Muscle of back (tissue), 11 donors: ENCODE data around the gene C19orf81. TPM values are rescaled to one million over a fixed set of nuclear protein-coding genes. Genes with fewer than 3 reads are reported as not detected.

Experiments
- DNase-seq, 3 donors: peaks; one replicate each; pipeline versions ENCODE4 v3.0.0 to v3.0.0-alpha.2; 2013
- polyA plus RNA-seq, 10 donors: library from polyadenylated mRNA; unstranded; fragments of 120-200 nt; gene quantifications; one replicate each; pipeline ENCODE4 v1.2.1, GENCODE V29; 2013; ENCODE audit not compliant: insufficient read length in 10 of 10

The C19orf81 gene
- polyA plus RNA-seq, 10 donors, result 0.65 to 3.1 (median 1.3) TPM

- no peak for DNase-seq
Observed at GRCh38 chr19:50628551-50628950, 20.7 kb upstream of the C19orf81 start.

GRCh38 chr19:50629194-50629593 lies 20.1 kb upstream of the C19orf81 start:
- no peak for DNase-seq

GRCh38 chr19:50629801-50630200 lies 19.4 kb upstream of the C19orf81 start:
- no peak for DNase-seq

DNA sequence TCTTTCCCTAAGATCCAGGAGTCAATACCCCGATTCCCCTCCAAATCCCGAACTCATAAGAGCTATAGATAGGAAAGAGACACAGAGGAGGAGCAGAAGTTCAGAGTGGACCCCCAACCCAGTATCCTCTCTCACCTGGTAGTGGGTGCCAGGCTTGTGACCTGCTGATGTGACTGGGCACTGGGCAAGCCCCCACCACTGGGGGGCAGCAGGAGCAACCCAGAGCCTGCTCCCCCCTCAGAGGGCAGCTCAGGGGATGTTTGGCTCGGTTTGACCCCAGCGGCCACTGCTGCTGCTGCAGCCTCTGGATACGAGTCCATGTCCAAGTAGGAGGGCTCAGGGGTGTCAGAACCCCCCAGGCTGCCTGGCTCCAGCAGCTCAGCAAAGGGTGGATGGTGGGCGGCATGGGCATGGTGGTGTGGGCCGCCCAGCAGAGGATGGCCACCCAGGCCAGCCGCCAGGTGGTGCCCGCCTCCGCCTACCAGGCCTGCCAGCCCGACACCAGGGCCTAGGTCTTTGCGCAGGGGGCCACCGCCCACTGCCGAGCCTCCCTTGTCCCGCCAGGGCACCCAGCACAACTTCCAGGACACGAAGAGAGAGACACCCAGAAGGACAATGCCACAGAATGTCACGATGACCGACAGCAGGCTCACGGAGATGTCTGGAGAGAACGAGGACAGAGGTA lies 17.0 kb upstream of the C19orf81 start:
- no peak for DNase-seq

DNA sequence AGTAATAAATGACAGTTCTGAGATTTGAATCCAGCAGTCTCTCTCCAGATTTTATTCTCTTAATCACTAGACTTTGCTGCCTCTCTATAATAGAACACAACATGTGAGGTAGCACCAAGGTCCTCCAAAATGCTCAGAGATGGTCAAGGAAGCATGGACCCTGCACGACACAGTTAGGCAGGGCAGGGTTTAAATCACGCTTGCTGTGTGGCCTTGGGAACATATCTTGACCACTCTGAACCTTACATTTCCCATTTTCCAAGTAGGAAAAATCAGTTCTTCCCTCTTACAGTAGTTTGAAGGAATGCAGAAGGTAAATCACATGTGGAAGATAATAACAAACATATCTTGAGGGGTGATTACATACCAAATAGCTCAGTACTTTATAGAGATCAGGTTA lies 15.9 kb upstream of the C19orf81 start:
- DNase-seq, result no peak

- no peak for DNase-seq
Observed at GRCh38 chr19:50633973-50634372, 15.3 kb upstream of the C19orf81 start.

GRCh38 chr19:50636317-50637085 lies 12.7 kb upstream of the C19orf81 start:
- DNase-seq, result no peak

DNA sequence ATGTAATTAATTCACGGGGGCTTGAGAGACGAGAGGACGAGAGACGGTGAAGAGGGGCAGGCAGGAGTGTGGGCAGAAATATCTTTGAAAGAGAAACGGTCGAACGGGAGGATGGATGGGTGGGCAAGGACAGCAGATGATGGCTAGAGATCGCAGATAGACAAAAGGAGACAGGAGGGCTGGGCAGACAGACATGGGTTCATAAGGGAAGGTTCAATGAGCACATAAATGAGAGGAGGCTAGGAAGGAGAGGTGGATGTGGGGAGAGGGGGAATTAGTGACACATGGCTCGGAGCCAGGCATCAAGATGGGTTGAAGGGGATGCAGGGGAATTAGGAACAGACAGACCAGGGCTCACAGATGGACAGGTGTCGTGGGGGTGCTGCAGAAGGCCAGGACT lies 10.6 kb upstream of the C19orf81 start:
- no peak for DNase-seq

DNA sequence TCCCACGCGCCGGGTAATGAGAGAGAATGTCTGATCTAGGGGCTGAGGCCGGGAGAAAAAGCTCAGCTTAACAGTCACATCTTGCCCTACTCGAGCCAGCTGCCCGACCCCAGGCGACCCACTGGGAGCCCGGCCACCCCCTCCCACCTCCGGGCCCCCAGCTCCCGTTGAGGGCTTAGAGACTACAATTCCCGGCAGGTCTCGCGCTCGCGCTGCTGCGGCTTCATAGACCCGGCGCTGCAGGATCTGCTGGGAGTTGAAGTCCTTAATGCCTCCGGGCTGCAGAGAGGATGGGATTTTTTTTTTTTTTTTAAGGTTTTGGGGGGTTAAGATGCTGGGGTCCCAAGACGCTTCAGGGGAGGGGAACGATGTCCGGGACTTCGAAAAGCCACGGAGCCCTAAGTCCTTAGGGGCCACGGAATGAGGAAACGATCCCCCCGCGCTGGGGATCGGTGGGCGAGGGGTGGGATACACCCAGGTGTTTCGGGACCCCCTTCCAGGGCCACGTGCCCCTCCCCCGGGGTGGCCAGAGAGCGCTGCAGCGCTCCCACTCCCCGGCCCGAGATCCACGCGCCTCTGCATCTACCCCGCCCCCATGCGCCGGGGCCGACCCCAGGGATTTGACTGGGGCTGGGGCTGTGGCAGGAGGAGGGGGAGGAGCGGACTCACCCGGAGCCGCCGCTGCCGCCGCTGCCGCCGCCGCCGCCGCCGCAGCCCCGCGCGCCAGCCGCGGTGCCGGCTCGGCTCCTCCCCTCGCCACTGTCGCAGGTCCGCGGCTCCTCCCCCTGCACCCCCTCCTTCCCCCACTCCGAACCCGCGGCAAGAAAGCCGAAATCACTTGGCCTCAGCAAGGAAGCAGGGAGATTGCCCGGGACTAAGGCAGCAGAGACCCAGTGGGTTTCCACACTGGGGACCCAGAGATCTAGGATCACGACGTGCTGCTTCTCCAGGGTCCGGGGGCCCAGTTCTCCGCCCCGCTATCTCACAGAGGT lies 9.8 kb upstream of the C19orf81 start, which contains the start of gene SYT3:
SYT3 (minus strand) TSS at position 761 of the 992 bp plus-strand sequence. CDS start 2,470 bp downstream, outside the sequence.
- peak; percentile 10 to 48 (median 10) for DNase-seq

GRCh38 chr19:50640368-50640767 lies 8.9 kb upstream of the C19orf81 start:
- no peak for DNase-seq

DNA sequence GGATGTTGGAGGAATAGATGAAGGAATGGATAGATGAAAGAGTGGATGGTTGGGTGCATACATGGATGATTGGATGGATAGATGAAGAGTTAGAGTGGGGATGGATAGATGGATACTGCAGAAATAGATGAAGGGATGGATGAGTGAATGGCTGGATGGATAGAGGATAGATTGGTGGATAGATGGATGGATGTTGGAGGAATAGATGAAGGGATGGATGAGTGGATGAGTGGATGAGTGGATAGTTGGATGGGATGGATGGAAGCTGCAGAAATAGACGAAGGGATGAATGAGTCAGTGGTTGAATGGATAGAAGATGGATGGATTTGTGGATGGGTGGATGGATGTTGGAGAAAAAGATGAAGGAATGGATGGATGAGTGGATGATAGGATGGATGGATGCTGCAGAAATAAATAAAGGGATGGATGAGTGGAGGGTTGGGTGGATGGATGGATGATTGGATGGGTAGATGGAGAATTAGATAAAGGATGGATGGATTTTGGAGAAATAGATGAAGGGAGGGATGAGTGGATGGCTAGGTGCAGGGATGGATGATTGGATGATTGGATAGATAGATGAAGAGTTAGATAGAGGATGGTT lies 4.8 kb upstream of the C19orf81 start:
- DNase-seq, result no peak

GRCh38 chr19:50645107-50645506 lies 4.1 kb upstream of the C19orf81 start:
- no peak for DNase-seq

GRCh38 chr19:50646074-50646807 lies 3.0 kb upstream of the C19orf81 start:
- DNase-seq, result peak in 1 of 3 donors; percentile 23

DNA sequence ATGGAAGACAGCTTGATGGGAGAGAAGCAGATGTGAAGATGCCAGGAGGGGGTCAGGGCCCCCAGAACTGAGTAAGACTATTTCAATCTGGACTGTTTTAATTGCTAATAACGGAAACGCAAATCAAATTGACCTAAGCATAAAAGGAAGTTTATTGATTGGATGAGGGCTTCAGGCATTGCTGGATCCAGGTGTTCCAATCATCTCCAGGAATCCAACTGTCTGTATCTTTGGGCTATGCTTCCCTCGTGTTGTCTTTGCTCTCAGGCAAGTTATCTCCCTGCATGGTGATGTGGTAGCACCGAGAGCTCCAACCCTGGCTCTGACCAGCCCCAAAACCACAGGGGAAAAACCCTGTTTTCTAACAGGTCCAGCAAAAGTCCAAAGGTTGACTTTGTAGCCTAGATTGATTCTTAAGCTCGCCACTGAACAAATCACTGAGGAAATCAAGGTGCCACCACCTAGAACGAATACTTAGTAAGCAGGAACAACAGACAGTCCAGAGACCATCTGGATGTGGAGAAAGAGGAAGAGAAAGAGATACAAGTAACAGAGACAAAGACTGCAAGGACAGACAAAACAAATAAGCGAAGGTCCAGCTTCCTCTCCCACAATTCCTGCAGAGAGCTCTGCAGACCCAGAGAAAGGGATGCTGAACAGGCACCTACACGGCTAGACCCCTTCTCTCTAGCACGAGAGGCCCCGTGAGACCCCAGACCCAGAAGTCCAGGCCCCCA lies 1.2 kb upstream of the C19orf81 start:
- no peak for DNase-seq

- DNase-seq, result no peak
Observed at GRCh38 chr19:50648659-50649058, 586 bp upstream of the C19orf81 start.

DNA sequence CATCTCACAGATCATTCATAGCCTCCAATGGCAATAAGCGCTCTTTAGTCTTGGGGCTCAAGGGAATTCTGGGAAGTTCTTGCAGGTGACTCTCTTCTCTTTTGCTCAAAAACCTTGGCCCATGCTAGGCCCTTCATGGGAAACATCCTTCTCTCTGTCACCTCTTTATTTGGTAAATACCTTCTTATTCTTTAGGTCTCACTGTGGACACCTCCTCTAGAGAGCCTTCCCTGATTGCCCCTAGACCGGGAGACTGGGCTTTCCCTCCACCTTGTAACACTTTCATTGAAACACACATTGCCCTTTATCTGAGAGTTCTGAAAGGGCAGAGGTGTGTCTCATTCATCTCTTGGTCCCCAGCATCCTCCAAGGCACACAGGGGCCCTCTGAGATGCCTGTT lies 1.9 kb downstream of the C19orf81 start:
- no peak for DNase-seq

- no peak for DNase-seq
Observed at GRCh38 chr19:50652722-50653121, 3.5 kb downstream of the C19orf81 start.

DNA sequence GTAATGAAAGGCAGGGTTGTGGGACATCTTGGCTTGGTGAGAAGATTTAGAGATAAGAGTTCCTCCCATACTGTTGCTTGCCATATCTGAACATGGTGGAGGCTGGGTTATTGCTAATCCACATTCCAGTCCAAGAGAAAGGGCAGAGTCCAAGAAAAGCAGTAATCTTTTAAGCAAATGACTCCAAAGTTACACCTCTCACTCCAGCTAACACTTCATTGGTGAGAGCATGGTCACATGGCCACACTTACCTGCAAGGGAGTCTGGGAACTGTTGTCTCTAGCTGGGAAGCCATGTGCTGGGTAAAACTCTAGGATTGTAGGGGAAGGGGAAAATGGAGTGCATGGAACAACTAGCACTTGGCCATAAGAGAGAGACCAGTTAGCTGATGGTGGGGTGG lies 5.6 kb downstream of the C19orf81 start:
- no peak for DNase-seq

DNA sequence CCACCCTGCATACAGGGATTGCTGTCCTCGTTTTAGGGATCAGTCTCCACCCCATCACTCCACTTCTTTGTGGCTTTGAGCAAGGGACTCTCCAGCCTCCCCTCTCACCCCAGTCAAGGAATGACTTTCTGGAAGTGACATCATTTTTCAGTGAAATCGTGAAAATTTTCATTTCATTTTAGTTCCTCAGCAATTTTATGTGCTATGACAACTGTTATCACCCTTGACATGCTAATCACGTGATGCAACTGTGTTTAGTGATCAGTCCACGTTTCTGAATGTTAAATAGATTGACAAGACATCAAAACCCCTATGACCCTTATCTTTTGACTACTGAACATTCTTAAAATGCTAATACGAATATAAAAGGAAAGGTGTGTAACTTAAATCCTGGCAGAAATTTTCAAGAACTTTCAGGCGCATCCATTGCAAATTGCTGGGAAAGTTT lies 8.0 kb downstream of the C19orf81 start:
- no peak for DNase-seq
